LHCN-M2 (cell line): Measurements from ENCODE around the gene PBX1. TPM values are rescaled to one million over a fixed set of nuclear protein-coding genes. Genes with fewer than 3 reads are reported as not detected.

Experiments
- DNase-seq: peaks from one replicate; pipeline ENCODE4 v3.0.0-alpha.2; 2012; ENCODE audit warnings: low read depth
- total RNA-seq: library from RNA; depleted of rRNA; stranded (reverse); fragments of >200 nt; gene quantifications from 2 replicates; pipeline ENCODE4 v1.2.3, GENCODE V29; 2014

PBX1 gene
- total RNA-seq, 1 experiment from 2014 or later = 3.6 TPM

- no peak for DNase-seq
Observed at GRCh38 chr1:164695956-164696665, 137.1 kb downstream of the PBX1 start.

DNA sequence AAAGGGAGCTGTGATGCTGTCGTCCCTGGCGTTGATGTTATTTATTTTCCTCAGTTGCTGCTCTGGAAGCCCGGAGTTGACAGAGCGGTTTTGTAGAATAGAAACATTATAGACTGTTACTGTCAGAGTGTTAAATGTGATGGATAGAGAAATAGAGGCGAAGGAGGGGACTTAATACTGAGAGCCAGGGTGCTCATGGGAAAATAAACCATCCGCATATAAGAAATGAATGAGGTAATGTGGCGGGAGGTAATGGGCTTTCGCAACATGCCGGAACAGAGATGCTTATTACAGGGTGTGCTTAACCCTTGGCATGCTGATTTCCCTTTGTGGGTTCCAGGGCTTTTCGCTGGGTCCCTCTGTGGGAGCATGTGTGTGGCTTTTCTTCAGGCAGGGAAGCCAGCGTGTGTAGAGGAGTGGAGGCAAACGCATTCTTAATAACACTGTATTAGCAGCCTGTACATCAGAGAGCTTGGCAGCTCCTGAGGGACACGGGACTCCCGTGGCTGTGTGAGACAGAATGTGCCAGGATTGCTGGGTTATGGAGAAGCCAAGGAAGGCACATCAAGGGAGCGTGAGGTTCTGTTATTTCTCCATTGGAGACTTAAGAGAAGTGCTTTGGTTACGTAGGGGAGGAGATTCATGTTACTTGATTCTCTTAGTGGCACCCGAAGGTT lies 141.0 kb downstream of the PBX1 start:
- no peak for DNase-seq

DNA sequence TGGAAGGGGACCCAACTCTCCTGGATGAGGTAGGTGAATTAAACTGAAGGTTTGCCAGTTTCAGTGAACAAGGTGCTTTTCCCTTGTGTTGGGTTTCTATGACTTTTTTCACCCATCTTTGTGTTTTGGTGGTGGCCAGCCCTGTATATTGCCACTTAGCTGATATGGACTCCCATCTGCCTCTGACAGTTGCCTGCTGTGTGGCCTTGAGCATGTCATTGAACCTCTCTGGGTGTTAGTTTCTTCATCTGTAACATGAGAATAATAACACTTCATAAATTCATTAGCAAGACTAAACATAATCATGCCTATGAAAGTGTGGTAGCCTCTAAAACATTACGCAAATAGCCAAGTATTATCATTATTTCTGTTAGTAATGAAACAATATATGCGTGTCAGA lies 141.7 kb downstream of the PBX1 start:
- no peak for DNase-seq

- DNase-seq = no peak
Observed at GRCh38 chr1:164701189-164701761, 142.3 kb downstream of the PBX1 start.

- DNase-seq = no peak
Observed at GRCh38 chr1:164702216-164702615, 143.2 kb downstream of the PBX1 start.

DNA sequence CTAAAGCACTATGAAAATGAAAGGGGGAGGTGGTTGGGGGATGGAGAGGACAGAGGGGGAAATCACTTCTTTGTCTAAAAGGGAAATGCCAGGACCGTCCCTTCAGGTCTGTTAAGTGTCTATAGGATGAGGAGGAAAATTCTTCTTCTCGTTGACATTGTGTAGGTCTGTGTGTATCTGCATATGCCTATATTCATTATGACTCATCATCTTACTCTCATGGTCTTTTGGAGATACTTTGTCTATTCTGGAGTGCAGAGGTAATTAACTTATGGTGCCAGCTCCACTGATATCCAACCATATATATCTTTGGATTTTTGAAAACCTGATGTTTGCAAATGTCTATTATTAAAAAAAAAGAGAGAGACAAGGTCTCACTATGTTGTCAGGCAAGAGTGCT lies 143.7 kb downstream of the PBX1 start:
- no peak for DNase-seq

- no peak for DNase-seq
Observed at GRCh38 chr1:164703463-164703862, 144.5 kb downstream of the PBX1 start.

DNA sequence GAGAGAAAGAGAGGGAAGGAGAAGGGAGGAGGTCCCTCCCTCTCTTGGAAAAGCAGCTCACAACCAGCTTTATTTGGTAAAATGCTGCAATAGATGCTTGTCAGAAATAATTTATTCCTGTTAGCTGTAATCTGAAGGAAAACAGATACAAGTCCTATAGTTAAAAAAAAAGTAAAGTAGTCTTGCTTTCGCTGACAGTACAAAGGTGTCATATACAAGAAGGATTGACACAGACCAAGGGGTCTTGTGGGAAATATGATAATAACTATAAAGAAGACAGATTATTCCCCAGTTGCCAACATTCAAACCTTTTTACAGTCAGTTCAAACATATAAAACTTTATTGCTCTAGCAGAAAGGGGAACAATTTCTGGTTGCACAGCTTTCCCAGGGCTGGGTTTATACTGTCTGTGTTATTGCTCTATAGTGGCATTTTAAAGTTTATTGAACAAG lies 145.0 kb downstream of the PBX1 start:
- no peak for DNase-seq

DNA sequence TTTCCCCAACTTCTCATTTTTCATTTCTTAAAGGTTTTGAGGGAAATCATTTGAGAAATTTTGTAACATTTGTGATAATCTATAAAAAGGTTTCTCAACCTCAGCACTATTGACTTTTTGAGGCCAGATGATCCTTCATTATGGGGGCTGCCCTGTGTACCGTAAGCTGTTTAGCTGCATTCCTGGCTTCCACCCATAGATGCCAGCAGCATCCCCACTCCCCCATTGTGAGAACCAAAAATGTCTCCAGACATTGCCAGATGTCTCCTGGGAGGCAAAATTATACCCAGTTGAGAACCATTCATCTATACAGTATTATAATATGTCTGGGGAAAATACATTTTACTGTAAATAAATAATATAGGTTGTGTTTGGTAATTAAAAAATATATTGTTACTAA lies 146.0 kb downstream of the PBX1 start:
- DNase-seq = peak; percentile 27

DNA sequence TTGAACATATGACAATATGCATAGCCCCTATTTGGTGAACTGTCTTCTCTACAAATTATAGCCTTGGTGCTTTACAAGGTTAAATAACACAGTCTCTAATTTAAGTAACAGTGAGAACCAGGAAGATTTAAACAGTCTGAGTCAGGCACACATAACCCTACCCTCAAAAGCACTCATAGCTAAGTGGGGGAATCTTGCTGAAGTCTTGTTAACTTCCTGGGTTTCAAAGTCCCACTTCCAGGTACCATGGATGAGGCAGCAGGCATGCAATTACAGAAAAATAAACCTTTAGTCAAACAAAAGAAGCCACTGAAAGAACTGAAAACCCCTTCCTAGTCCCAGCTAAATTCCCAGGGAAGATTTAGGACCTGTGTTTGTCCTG lies 147.6 kb downstream of the PBX1 start:
- no peak for DNase-seq

- DNase-seq = peak; percentile 31
Observed at GRCh38 chr1:164707868-164708331, 148.9 kb downstream of the PBX1 start.

DNA sequence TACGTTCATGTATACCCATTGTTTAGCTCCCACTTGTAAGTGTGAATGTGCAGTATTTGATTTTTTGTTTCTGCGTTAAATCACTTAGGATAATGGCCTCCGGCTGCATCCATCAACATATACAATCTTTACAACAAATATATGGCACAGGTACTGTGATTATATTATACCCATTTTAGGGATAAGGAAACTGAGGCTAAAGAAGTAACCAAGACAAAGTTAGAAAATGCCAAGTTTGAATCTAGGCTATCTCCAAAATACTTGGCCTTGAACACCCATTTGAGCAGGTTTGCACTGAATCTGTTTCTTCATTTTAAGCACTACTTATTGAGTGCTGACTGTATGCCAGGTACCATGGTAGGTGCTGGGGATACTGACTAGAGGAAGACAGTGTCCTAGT lies 149.6 kb downstream of the PBX1 start:
- no peak for DNase-seq

DNA sequence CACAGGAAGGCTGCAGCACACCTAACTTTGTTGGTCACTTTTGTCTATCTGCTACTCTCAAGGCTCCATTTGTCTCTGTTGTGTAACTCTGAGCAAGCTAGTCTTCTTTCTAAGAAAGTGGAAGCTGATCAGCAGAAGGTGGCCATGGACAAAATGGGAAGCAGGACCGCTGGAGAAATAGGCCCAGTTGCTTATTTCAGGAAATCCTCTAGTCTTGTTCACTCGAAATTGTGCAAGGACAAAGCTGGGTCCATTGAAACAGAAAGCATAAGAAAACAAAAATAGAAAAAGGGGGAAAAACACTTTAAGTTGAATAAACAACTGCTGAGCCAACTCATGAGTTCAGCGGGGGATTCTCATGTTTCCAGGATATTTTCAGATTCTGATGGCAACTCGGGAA lies 150.1 kb downstream of the PBX1 start:
- no peak for DNase-seq

- no peak for DNase-seq
Observed at GRCh38 chr1:164709541-164710278, 150.7 kb downstream of the PBX1 start.

DNA sequence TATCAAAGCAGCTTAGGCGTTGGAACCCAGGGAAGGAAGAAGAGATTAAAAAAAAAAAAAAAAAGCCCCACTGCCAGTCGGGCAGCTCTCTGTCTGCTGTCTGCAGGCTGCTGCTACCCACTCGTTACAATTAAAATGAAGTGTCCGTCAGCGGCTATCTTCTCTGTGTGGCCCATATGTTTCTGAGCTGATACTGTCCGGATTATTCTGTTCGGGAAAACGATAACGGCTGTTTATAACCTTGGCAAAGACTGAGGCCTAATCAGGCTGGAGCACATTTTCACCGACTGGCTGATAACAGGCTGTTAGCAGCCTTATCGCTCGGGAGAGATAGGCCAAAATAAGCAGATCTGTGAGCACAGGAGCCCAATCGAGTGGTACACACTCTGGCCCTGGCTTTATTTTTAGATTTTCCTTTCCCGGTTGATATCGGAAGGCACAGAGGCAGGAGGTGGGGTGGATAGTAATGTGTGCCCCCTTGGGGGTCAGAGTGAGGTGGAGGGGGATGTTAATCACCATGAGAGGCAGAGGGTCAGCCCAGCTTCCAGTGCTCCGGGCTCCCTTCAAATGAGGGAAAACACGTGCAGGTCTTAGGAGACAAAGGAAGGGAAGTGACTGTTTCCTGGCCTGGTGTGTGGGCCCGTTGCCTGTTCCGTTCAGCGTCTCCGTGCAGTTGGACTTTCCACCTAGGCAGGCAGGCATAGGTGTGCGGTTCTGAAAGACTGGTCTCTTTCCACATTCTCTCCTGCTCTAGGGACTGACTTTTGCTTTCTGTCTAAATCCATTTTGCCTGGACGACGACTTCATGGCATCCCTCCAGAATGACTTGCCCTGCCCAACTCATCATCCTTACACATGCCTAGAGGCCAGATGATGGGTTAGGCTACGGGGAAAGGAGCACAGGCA lies 153.4 kb downstream of the PBX1 start:
- no peak for DNase-seq

DNA sequence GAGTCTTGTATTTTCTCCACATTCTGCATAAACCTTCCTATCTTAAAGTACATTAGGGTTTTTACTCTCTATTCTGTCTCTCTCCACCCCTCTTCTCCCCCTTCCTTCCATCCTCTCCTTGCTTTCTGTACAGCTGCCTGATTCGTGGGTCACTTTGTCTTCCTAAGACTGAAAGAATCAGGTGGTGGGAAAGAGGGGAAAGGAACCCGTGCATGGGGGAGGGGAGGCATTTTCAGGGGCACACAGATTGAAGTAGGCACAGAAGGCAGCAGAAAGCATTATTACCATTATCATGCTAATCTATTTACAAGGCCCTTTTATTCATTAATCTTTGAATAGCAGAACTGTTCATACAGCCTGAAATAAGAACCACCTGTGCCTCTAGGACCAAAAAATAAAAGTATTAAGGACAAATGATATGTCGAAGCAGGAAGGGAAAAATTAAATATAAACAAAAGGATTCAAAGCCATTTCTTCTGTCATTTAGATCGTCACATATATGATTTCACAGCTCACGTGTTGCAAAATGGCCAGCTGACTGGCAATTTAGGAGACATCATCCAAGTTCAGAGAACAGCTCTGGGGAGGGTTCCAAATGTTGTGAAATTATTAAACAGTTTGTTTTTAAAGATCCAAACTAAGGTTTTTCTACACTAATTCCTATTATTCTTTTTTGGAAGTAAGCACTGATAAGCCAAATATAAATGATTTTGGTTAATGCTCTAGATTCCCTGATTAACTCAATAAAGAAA lies 154.6 kb downstream of the PBX1 start:
- DNase-seq = no peak

DNA sequence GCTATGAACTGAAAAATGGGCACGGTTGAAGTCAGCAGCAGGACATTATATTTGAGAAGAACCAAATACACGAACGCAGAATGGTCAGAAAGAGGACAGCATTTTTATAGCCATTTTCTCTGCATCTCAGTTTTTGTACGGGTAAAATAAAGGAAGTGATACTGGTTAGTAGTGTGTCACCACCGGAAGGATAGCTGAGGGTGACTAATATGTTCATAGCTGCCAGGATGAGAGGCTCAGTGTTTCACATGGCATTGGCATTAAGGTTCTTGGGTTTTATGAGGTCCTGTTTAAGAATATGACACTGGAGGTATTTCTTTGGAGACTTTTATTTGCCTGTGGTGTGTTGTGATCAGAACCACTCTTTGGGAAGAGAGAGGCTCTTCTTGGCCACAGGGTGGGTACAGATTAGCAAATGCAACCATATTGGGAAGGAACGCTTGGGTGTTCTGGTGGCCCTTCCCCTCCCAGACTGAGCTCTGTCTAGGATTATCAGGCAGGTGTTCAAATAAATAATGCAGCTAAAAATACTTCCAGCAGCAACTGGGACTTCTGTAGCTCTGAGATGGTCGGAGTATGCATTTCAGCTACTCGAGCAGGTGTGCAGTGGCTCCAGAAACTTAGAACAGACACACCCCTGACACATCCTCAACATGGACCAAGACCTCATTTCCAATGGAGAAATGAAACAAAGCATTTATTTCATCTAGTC lies 158.2 kb downstream of the PBX1 start:
- DNase-seq = peak; percentile 56

GRCh38 chr1:164718821-164719220 lies 159.8 kb downstream of the PBX1 start:
- DNase-seq = no peak

DNA sequence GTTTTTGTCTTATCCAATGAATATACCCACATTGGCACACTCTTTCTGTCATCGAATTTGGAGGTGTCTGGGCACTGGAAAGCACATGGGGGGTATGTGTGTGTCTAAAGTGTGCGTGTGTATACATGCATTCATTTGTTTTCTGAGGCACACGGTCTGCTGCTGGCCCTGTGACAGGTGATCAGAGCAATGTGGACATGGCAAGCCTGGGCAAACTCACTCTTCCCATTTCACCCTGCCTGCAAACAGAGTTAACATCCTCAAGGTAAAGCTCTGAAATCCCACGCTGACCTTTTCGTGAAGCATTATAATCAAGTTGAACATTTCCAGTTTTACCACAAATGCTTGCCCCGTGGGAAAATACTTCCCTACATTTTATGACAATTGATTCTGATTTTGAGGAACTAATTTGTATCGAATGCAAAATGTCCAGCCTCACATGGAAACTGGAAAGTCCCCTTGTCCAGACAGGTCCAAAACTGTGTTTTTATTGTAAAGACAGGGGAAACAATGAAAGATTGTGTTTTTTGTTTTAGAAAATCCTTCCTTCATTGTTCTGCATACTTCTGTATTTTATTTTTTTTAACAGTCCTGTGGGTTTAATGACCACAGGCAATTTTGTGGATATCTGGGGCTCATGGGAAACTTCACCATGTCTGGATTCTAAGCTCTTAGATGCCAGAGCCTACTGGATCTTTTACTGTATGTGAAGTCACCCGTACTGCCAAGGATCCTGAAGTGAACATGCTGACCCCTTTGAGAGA lies 160.9 kb downstream of the PBX1 start:
- DNase-seq = no peak
